ENCODE results near the gene EEF1A2. TPM values are rescaled to one million over a fixed set of nuclear protein-coding genes. Genes with fewer than 3 reads are reported as not detected.

Gene EEF1A2
- total RNA-seq, 2 donors from 2014 or later: 2.4 TPM; not detected in 1

DNA sequence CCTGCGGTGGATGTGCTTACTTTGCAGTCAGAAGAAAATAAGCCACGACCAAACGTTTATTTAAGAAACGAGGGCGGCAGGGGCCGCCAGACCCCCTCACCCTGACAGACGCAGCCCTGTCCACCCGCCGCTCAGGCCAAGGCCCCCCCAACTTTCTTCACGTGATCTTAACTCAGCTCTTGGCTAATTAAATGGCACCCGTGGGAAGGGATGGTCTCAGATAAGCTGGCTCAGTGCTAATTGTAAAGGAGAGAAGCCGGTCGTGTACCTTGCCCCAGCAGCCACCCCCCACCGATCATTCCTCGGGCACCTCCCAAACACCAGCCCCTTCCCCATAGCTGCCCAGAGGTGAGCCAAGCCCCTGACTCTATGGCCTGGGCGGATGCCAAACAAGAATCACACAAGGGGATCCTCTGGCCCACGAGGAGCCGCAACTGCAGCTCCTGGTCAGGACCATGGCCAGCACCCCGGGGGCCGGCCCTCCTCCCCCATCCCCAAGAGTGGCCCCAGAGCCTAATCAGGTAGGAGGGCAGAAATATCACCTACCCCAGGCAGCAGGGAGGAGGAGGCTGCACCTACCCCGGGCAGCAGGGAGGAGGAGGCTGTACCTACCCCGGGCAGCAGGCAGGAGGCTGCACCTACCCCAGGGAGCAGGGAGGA, 37.6 kb downstream of the EEF1A2 start:
- H3K27me3 ChIP-seq (replicated peaks; ENCODE audit: insufficient read depth): no peaks in the 10 kb centered on the region
- H3K27ac ChIP-seq: no peak overlapping the region
- H3K4me3 ChIP-seq: no peak overlapping the region
- no peak for DNase-seq (ENCODE audit: low spot score)
- H3K9me3 ChIP-seq: no peaks in the 10 kb centered on the region
- TF ChIP-seq CTCF (IDR thresholded peaks at IDR 0.05): no peak
- ATAC-seq (ENCODE audit: insufficient number of reproducible peaks, low FRiP score, low read depth): no peak
- H3K4me1 ChIP-seq (ENCODE audit: control insufficient read depth in 1 of 2, low read depth in 2 of 2): no peaks in the 10 kb centered on the region
- H3K36me3 ChIP-seq: no peaks in the 10 kb centered on the region

DNA sequence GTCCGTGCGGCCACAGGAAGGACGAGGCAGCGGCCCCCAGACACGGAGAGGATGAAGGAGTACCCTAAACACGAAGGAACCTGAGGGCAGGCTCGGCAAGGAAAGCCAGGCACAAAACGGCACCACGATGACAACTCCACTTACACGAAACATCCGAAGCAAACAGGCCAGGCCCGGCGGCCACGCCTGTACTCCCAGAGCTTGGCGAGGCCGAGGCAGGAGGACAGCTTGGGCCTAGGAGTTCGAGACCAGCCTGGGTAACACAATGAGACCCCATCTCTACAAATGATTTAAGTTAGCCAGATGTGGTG, 39.9 kb downstream of the EEF1A2 start:
- DNase-seq (ENCODE audit: low spot score) (no peak), ATAC-seq (ENCODE audit: insufficient number of reproducible peaks, low FRiP score, low read depth) (no peak)
- TF ChIP-seq CTCF (IDR thresholded peaks at IDR 0.05): no peak
- no peak overlapping the region for H3K4me3 ChIP-seq
- no peaks in the 10 kb centered on the region for H3K36me3 ChIP-seq
- peaks cover 0 to 7% of the 10 kb centered on the region in 2 donors for H3K4me1 ChIP-seq (ENCODE audit: control insufficient read depth in 1 of 2, low read depth in 2 of 2)
- H3K9me3 ChIP-seq: no peaks in the 10 kb centered on the region
- H3K27ac ChIP-seq: no peak overlapping the region
- no peaks in the 10 kb centered on the region for H3K27me3 ChIP-seq (replicated peaks; ENCODE audit: insufficient read depth)

DNA sequence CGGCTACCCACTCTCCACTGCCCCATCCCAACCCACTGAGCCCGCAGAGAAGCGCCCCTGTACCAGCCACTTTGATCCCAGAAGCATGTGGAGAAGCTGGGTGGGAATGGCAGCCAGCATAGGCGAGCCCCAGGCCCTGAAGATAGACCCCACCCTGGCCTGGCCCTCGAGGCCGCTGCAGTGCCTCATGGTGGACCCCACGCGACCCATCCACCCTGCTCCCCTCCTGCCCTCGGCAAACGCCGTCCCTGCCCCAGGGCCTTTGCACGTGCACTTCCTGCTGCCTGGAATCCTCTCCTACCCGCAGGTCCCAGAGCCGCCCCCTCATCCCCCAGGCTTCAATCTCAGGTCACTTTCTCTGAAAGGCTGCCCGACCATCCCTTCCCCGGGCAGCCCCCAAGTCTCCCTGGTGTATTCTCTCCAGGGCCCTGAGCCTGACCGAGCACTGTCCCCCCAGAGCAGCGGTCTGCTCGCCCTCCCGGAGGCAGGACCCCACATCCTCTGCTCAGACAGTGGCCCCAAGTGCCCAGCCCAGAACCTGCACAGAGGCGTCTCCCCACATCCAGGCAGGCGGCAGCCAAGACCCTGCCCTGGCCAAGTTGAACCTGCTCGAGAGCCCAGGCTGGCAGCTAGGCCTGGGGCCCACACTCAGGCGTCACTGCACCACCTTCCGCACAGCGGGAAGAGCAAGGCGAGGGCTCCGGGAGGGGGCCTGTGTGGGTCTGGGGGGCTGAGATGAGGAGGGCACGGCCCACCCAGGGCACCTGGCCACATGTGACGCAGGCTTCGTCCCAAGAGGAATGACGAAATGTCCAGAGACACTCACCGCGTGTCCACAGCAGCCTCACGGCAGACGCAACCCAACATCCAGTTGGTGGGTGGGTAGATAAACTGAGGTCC, 40.5 kb downstream of the EEF1A2 start:
- ATAC-seq (ENCODE audit: insufficient number of reproducible peaks, low FRiP score, low read depth) (no peak), DNase-seq (ENCODE audit: low spot score) (no peak)
- no peak overlapping the region for H3K4me3 ChIP-seq
- H3K36me3 ChIP-seq: no peaks in the 10 kb centered on the region
- peaks cover 0 to 10% of the 10 kb centered on the region in 2 donors for H3K4me1 ChIP-seq (ENCODE audit: control insufficient read depth in 1 of 2, low read depth in 2 of 2)
- H3K27me3 ChIP-seq (replicated peaks; ENCODE audit: insufficient read depth): no peaks in the 10 kb centered on the region
- H3K27ac ChIP-seq: no peak overlapping the region
- TF ChIP-seq CTCF (IDR thresholded peaks at IDR 0.05): no peak
- H3K9me3 ChIP-seq: no peaks in the 10 kb centered on the region

DNA sequence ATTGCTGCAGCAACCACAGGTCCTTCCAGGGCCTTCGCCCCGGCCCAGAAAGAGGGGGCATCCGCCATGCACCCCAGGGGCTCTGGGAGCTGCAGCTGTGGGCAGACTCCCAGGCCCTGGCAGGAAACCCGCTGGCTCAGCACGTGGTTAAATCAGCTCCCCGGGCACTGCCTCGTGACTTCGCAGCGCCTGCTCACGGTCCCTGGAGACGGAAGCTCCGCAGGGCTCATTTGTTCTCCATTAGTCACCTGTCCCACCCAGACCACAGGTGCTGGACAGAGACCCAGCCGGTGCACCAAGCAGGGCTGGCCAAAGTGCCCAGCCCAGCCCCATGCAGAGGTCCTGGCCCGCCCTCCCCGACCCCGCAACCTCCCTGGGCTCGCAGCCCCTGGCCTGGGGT, 41.1 kb downstream of the EEF1A2 start:
- DNase-seq (ENCODE audit: low spot score) (no peak), ATAC-seq (ENCODE audit: insufficient number of reproducible peaks, low FRiP score, low read depth) (no peak)
- no peak overlapping the region for H3K27ac ChIP-seq
- H3K9me3 ChIP-seq: no peaks in the 10 kb centered on the region
- peaks cover 0 to 10% of the 10 kb centered on the region in 2 donors for H3K4me1 ChIP-seq (ENCODE audit: control insufficient read depth in 1 of 2, low read depth in 2 of 2)
- H3K36me3 ChIP-seq: no peaks in the 10 kb centered on the region
- no peak for TF ChIP-seq CTCF (IDR thresholded peaks at IDR 0.05)
- no peaks in the 10 kb centered on the region for H3K27me3 ChIP-seq (replicated peaks; ENCODE audit: insufficient read depth)
- H3K4me3 ChIP-seq: no peak overlapping the region

DNA sequence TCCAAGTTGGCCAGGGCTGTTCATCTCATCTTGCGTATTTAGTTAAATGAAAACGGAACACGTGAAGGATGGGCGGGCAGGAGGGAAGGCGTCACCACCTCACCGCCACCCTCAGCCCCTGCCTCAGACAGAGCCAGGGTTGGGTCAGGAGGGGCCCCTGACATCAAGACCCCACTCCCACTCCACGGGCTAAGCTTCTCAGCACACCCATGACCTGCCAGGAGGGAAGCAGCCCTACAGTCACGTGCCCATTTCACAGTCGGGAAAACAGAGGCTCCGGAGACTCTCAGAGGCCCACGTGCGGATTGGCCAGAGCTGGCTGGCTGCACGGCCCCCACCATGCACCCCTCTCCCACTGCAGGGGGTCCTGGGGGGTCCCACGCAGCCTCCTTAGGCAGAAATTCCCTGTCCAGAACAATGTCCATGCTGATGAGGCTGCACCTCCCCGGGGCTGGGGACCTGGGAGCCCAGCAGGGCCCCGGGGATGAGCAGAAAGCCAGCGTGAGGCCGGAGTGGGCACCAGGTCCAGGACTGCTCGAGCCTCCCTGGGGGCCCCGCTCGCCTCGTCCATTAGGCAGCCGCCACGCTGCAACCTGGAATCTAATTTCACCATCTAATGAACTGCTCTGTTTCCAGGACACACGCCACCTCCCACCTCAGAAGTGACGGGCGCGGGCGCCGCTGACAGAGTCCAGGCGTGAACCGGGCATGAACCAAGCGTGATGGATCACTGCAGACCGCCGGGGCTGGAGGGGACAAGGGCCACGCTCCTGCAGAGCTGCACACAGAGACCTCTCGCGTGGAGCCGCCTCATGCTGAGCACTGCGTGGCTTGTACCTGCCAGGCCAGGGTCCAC, 42.2 kb downstream of the EEF1A2 start:
- no peaks in the 10 kb centered on the region for H3K27me3 ChIP-seq (replicated peaks; ENCODE audit: insufficient read depth)
- ATAC-seq (ENCODE audit: insufficient number of reproducible peaks, low FRiP score, low read depth) (no peak), DNase-seq (ENCODE audit: low spot score) (no peak)
- no peaks in the 10 kb centered on the region for H3K36me3 ChIP-seq
- peaks cover 0 to 10% of the 10 kb centered on the region in 2 donors for H3K4me1 ChIP-seq (ENCODE audit: control insufficient read depth in 1 of 2, low read depth in 2 of 2)
- no peak for TF ChIP-seq CTCF (IDR thresholded peaks at IDR 0.05)
- no peaks in the 10 kb centered on the region for H3K9me3 ChIP-seq
- no peak overlapping the region for H3K27ac ChIP-seq
- no peak overlapping the region for H3K4me3 ChIP-seq

All from thoracic aorta (tissue), 2 donors.